K562 (cell line): ENCODE data around the gene FAM24A. TPM values are rescaled to one million over a fixed set of nuclear protein-coding genes. Genes with fewer than 3 reads are reported as not detected.

Experiments used
- ARHGAP35 ChIP-seq: fragments of 450-650 bp; IDR thresholded peaks from 2 replicates; pipeline ENCODE4 v1.6.1; 2018; ENCODE audit not compliant: partially characterized antibody
- ARID1B ChIP-seq: fragments of 450-650 bp; IDR thresholded peaks from 2 replicates; pipeline ENCODE4 v1.6.1; 2016; ENCODE audit warnings: antibody characterized with exemption, mild to moderate bottlenecking, inconsistent platforms
- BRF2 ChIP-seq: IDR thresholded peaks from 3 replicates; pipeline ENCODE4 v1.6.1; 2011; ENCODE audit warnings: borderline replicate concordance, mild to moderate bottlenecking; ENCODE audit not compliant: insufficient read length, insufficient read depth
- CTCFL ChIP-seq: IDR thresholded peaks from 2 replicates; pipeline ENCODE4 v1.6.1; 2011; ENCODE audit warnings: borderline replicate concordance, low read depth, mild to moderate bottlenecking, moderate library complexity, low read length; ENCODE audit not compliant: insufficient read depth, poor library complexity, severe bottlenecking
- DACH1 ChIP-seq: fragments of 450-650 bp; IDR thresholded peaks from 2 replicates; pipeline ENCODE4 v1.6.1; 2018; ENCODE audit not compliant: partially characterized antibody
- DLX4 ChIP-seq: fragments of 250-450 bp; sonication (Bioruptor Pico); IDR thresholded peaks from 2 replicates; pipeline ENCODE4 v1.6.1; 2021; ENCODE audit warnings: mild to moderate bottlenecking
- DMBX1 ChIP-seq: fragments of 250-450 bp; sonication (Bioruptor Pico); IDR thresholded peaks from 2 replicates; pipeline ENCODE4 v1.8.0; 2022; ENCODE audit warnings: inconsistent platforms, mild to moderate bottlenecking, moderate library complexity, borderline replicate concordance
- ETV6 ChIP-seq, 3 experiments: fragments of 150-350 bp in 1 of 3; sonication (generic) in 1 of 3; formaldehyde crosslinking in 1 of 3; IDR thresholded peaks; 2 replicates each; pipeline versions ENCODE4 v1.6.1 to v1.8.0; 2014 to 2022; ENCODE audit warnings: borderline replicate concordance in 2 of 3, low read depth in 2 of 3, antibody characterized with exemption in 1 of 3, low read length in 1 of 3, mild to moderate bottlenecking in 1 of 3, missing genetic modification reagents in 1 of 3
- FOS ChIP-seq: IDR thresholded peaks from 3 replicates; pipeline ENCODE4 v1.6.1; 2011; ENCODE audit not compliant: insufficient read length; ENCODE audit errors: extremely low read depth
- GATAD2A ChIP-seq: fragments of 450-650 bp; IDR thresholded peaks from 2 replicates; pipeline ENCODE4 v1.6.1; 2017
- JUND ChIP-seq, 2 experiments: IDR thresholded peaks; 2 replicates in 1 of 2; 3 replicates in 1 of 2; pipeline ENCODE4 v1.6.1; 2011; ENCODE audit warnings: borderline replicate concordance in 2 of 2, low read depth in 2 of 2, low read length in 2 of 2, improper control_type of control experiment in 1 of 2, missing biosample characterization in 1 of 2, missing genetic modification characterization in 1 of 2, missing genetic modification reagents in 1 of 2
- KLF6 ChIP-seq: fragments of 250-450 bp; sonication (Bioruptor Pico); IDR thresholded peaks from 2 replicates; pipeline ENCODE4 v1.4.0; 2020; ENCODE audit warnings: mild to moderate bottlenecking, moderate library complexity, borderline replicate concordance
- NFE2 ChIP-seq: IDR thresholded peaks from 2 replicates; pipeline ENCODE4 v1.6.1; 2014; ENCODE audit warnings: antibody characterized with exemption, low read depth
- NFIX ChIP-seq: fragments of 250-450 bp; sonication (Bioruptor Pico); IDR thresholded peaks from 2 replicates; pipeline ENCODE4 v1.4.0; 2020; ENCODE audit warnings: low read depth, mild to moderate bottlenecking, moderate library complexity
- OTX1 ChIP-seq: fragments of 450-650 bp; formaldehyde crosslinking; IDR thresholded peaks from 2 replicates; pipeline ENCODE4 v1.4.0; 2022; ENCODE audit warnings: mild to moderate bottlenecking
- PRPF4 ChIP-seq: fragments of 200-400 bp; formaldehyde crosslinking; IDR thresholded peaks from one replicate; pipeline ENCODE4 v1.6.1; 2017; ENCODE audit warnings: low read length, low read depth, mild to moderate bottlenecking; ENCODE audit not compliant: insufficient read depth, poor library complexity, severe bottlenecking
- SAFB2 ChIP-seq: fragments of 200-400 bp; formaldehyde crosslinking; IDR thresholded peaks from 2 replicates; pipeline ENCODE4 v1.6.1; 2018; ENCODE audit warnings: borderline replicate concordance, low read length, low read depth, moderate library complexity; ENCODE audit not compliant: severe bottlenecking
- STAT5B ChIP-seq: fragments of 250-450 bp; sonication (Bioruptor Pico); IDR thresholded peaks from 2 replicates; pipeline ENCODE4 v1.8.0; 2021; ENCODE audit warnings: mild to moderate bottlenecking, inconsistent platforms
- STAT6 ChIP-seq: sonication (generic); formaldehyde crosslinking; IDR thresholded peaks from 2 replicates; pipeline ENCODE4 v1.8.1; 2023; ENCODE audit warnings: mild to moderate bottlenecking, missing genetic modification reagents
- TAF9B ChIP-seq: fragments of 450-650 bp; IDR thresholded peaks from 2 replicates; pipeline ENCODE4 v1.6.1; 2018; ENCODE audit warnings: mild to moderate bottlenecking; ENCODE audit not compliant: partially characterized antibody
- polyA plus RNA-seq, 8 experiments: library from polyadenylated mRNA; depleted of rRNA in 4 of 8; stranded (reverse) in 5 of 8; unstranded in 3 of 8; fragments of >200 nt; fragmentation: Nextera tagmentation in 2 of 8; fragmentation: Illumina TruSeq in 1 of 8; extraction: Ambion mirVana in 2 of 8; extraction: Trizol in 1 of 8; gene quantifications; 2 replicates each; pipeline versions ENCODE4 v1.2.1 to v1.2.3, GENCODE V29; 2011 to 2014; ENCODE audit warnings: inconsistent platforms in 1 of 8, missing spikeins in 1 of 8
- total RNA-seq, 7 experiments: library from RNA; depleted of rRNA in 6 of 7; stranded (reverse); fragments of >200 nt in 6 of 7; fragmentation: Illumina TruSeq in 2 of 7; extraction: Trizol in 2 of 7; gene quantifications; 2 replicates each; pipeline versions ENCODE4 v1.2.1 to v1.2.3, GENCODE V29; 2011 to 2021; ENCODE audit warnings: low replicate concordance in 1 of 7

The FAM24A gene
- total and polyA plus RNA-seq, 9 of the 15 experiments (the other 6 are each of a cell fraction or from before 2014, with no cell fraction given) = not detected

GRCh38 chr10:122953902-122954730, 43.7 kb downstream of the FAM24A start, which contains the start of gene C10orf88 (continued):
- peak; percentile 75 for TF ChIP-seq TAF9B
- TF ChIP-seq OTX1 = no peak
- TF ChIP-seq ARHGAP35 = no peak
- no peak for TF ChIP-seq NFIX
- TF ChIP-seq BRF2 = no peak
- peak; percentile 41; the same call in 1 of the 2 replicates for TF ChIP-seq JUND (IDR thresholded peaks at IDR 0.05; ENCODE audit: borderline replicate concordance, low read depth, low read length)
- TF ChIP-seq JUND (tag; IDR thresholded peaks at IDR 0.05; ENCODE audit: borderline replicate concordance, low read depth, low read length) = 0 out of 3 replicates have a peak, but pooled peaks have one; percentile 11
- no peak for TF ChIP-seq KLF6 (CRISPR knock-in tag)
- no peak for TF ChIP-seq ETV6 (IDR thresholded peaks at IDR 0.05; ENCODE audit: borderline replicate concordance in 1 of 2, low read depth in 2 of 2, low read length in 1 of 2)
- TF ChIP-seq ETV6 (CRISPR knock-in tag; IDR thresholded peaks at IDR 0.05; ENCODE audit: borderline replicate concordance) = peak; percentile 78; the same call in 1 of the 2 replicates
- no peak for TF ChIP-seq SAFB2
- no peak for TF ChIP-seq PRPF4
- TF ChIP-seq NFE2 = no peak
- no peak for TF ChIP-seq STAT6 (CRISPR knock-in tag)
- no peak for TF ChIP-seq DLX4 (CRISPR knock-in tag)
- no peak for TF ChIP-seq STAT5B (CRISPR knock-in tag)
- no peak for TF ChIP-seq ARID1B
- TF ChIP-seq FOS = no peak
- TF ChIP-seq DMBX1 = no peak; the same call in 1 of the 2 replicates
- no peak for TF ChIP-seq CTCFL
- peak; percentile 75 for TF ChIP-seq DACH1
- TF ChIP-seq GATAD2A = no peak
